Small intestine (tissue), 7 donors: ENCODE results near the gene FMO2. TPM values are rescaled to one million over a fixed set of nuclear protein-coding genes. Genes with fewer than 3 reads are reported as not detected.

Experiments used
- DNase-seq, 2 donors: peaks; one replicate each; pipeline versions ENCODE4 v3.0.0 to v3.0.0-alpha.2; 2013
- FAIRE-seq: peaks from 2 replicates; lab custom pipeline; 2012; peaks lifted over from hg19 to GRCh38; lab: Jason Lieb, UNC
- H3K27ac ChIP-seq, 3 donors: one replicate each; pipeline ENCODE4 v1.5.1; 2013; ENCODE audit warnings: low read length in 2 of 3, mild to moderate bottlenecking in 2 of 3, control low read depth in 1 of 3, inconsistent platforms in 1 of 3, low read depth in 1 of 3, moderate library complexity in 1 of 3
- H3K27me3 ChIP-seq, 3 donors: one replicate each; pipeline ENCODE4 v1.6.1; 2013; ENCODE audit warnings: low read length in 3 of 3, inconsistent platforms in 1 of 3; ENCODE audit not compliant: control insufficient read depth in 3 of 3, insufficient read depth in 3 of 3
- H3K36me3 ChIP-seq, 3 donors: one replicate each; pipeline ENCODE4 v1.6.1; 2013; ENCODE audit warnings: low read length in 3 of 3, inconsistent platforms in 1 of 3, low read depth in 1 of 3, mild to moderate bottlenecking in 1 of 3, moderate library complexity in 1 of 3; ENCODE audit not compliant: control insufficient read depth in 3 of 3, insufficient read depth in 2 of 3
- H3K4me1 ChIP-seq, 3 donors: one replicate each; pipeline ENCODE4 v1.6.1; 2013; ENCODE audit warnings: low read length in 2 of 3, inconsistent platforms in 1 of 3, low read depth in 1 of 3, mild to moderate bottlenecking in 1 of 3, moderate library complexity in 1 of 3; ENCODE audit not compliant: control insufficient read depth in 3 of 3, insufficient read depth in 2 of 3
- H3K4me3 ChIP-seq, 3 donors: one replicate each; pipeline ENCODE4 v1.5.1; 2013; ENCODE audit warnings: low read length in 3 of 3, control low read depth in 1 of 3, inconsistent platforms in 1 of 3, low read depth in 1 of 3, mild to moderate bottlenecking in 1 of 3, moderate library complexity in 1 of 3
- H3K9me3 ChIP-seq, 2 donors: one replicate each; pipeline ENCODE4 v1.6.1; 2013; ENCODE audit warnings: low read depth in 1 of 2, low read length in 1 of 2; ENCODE audit not compliant: control insufficient read depth in 2 of 2, insufficient read depth in 1 of 2
- WGBS, 3 donors: extraction: QIAGEN DNeasy Blood & Tissue Kit; methylation state at CpG; one replicate each; pipeline ENCODE4 v1.1.7; 2013; 5-methylcytosine and 5-hydroxymethylcytosine counted together
- polyA plus RNA-seq, 4 donors: library from polyadenylated mRNA; stranded (reverse) in 3 of 4; unstranded in 1 of 4; fragments of 200-250 nt in 3 of 4; fragments of 120-200 nt in 1 of 4; gene quantifications; one replicate each; pipeline versions ENCODE4 v1.2.1 to v1.2.3, GENCODE V29; 2013
- donor health status: healthy with polysubstance abuse.
- donor health status: control.
- donor health status: control.
- donor health status: Bipolar disorder and iron deficiency.
- donor health status: healthy.

The FMO2 gene
- polyA plus RNA-seq, 4 donors, result 0.06 to 1.6 (median 0.65) TPM

- Histone ChIP-seq H3K4me1 (peaks cover 0 to 47% (median 2%) of the 10 kb centered on the region in 3 donors), H3K9me3 (no peaks in the 10 kb centered on the region), H3K4me3 (no peak overlapping the region), H3K27ac (no peak overlapping the region), H3K36me3 (peaks cover 0 to 14% (median 0%) of the 10 kb centered on the region in 3 donors), H3K27me3 (no peaks in the 10 kb centered on the region)
- WGBS, 3 donors, result 76 to 83% (median 78%) methylated on average over 2 of the region's 2 CpGs
- no peak for FAIRE-seq
- DNase-seq, result no peak
Measured at GRCh38 chr1:171258943-171259342, 73.8 kb downstream of the FMO2 start.

Other genes with a start within 250 kb of the FMO2 start
- gene MROH9, start 249.8 kb upstream of the FMO2 start, polyA plus RNA-seq, result under 1 TPM in 1 of 4 donors, not detected in 3; 0.01 TPM
- gene FMO3, start 94.4 kb upstream of the FMO2 start, polyA plus RNA-seq, result 1 to 10 TPM in 1 of 4 donors, under 1 TPM in 2, not detected in 1; 0.18 to 2.4 (median 0.79) TPM
- 100 to 1,000 TPM in 1 of 4 donors, under 1 TPM in 1, not detected in 2; 0.54 to 236 TPM for gene FMO1, start 63.2 kb downstream of the FMO2 start, polyA plus RNA-seq
- gene FMO4, start 128.9 kb downstream of the FMO2 start, polyA plus RNA-seq, result 10 to 100 TPM in 1 of 4 donors, 1 to 10 TPM in 3; 4.8 to 24.1 (median 7.5) TPM